NT2/D1 (cell line): ENCODE results near the gene KRT6B.
A peak's percentile ranks its signal among the peaks of the same experiment; 100 is the strongest.
"Not testable (repeated sequence)": the region's sequence is repeated elsewhere in the genome, so short reads cannot be mapped to it uniquely, and the experiment has no call there.

Experiments
- DNase-seq: peaks from one replicate; pipeline ENCODE4 v3.0.0-alpha.2; 2011; ENCODE audit warnings: low read depth, low spot score
- H3K27me3 ChIP-seq: 2 replicates; pipeline ENCODE4 v1.6.0; 2011; ENCODE audit warnings: mild to moderate bottlenecking; ENCODE audit not compliant: insufficient read length, insufficient read depth
- H3K36me3 ChIP-seq: 2 replicates; pipeline ENCODE4 v1.6.1; 2011; ENCODE audit warnings: mild to moderate bottlenecking, low read length, mixed read lengths; ENCODE audit not compliant: insufficient read depth, insufficient read length
- H3K4me1 ChIP-seq: 2 replicates; pipeline ENCODE4 v1.5.1; 2011; ENCODE audit not compliant: insufficient read depth, insufficient read length
- H3K4me3 ChIP-seq: 2 replicates; pipeline ENCODE4 v1.5.1; 2011; ENCODE audit warnings: low read depth; ENCODE audit not compliant: insufficient read length
- H3K9ac ChIP-seq: 2 replicates; pipeline ENCODE4 v1.6.0; 2011; ENCODE audit warnings: low read depth; ENCODE audit not compliant: insufficient read length
- H3K9me3 ChIP-seq: 2 replicates; pipeline ENCODE4 v1.5.1; 2011; ENCODE audit warnings: mild to moderate bottlenecking, low read length; ENCODE audit not compliant: insufficient read depth
- SUZ12 ChIP-seq: IDR thresholded peaks from 2 replicates; pipeline ENCODE4 v1.6.1; 2011; ENCODE audit not compliant: insufficient read length, insufficient read depth; ENCODE audit errors: extremely low read depth
- YY1 ChIP-seq: IDR thresholded peaks from 2 replicates; pipeline ENCODE4 v1.6.1; 2011; ENCODE audit not compliant: insufficient read length, insufficient read depth
- ZNF274 ChIP-seq: IDR thresholded peaks from 2 replicates; pipeline ENCODE4 v1.6.1; 2011; ENCODE audit warnings: mild to moderate bottlenecking, low read depth, low read length

KRT6B gene

GRCh38 chr12:52411815-52412214, 40.1 kb downstream of the KRT6B start:
- peaks cover 11% of the 10 kb centered on the region; the same call in 1 of the 2 replicates for H3K9me3 ChIP-seq
- no peaks in the 10 kb centered on the region for H3K36me3 ChIP-seq
- no peak overlapping the region for H3K4me3 ChIP-seq
- H3K4me1 ChIP-seq = peaks cover 3% of the 10 kb centered on the region
- DNase-seq = no peak
- TF ChIP-seq SUZ12 (no peak), YY1 (no peak), ZNF274 (no peak)
- peaks cover 5% of the 10 kb centered on the region for H3K27me3 ChIP-seq
- H3K9ac ChIP-seq = no peak overlapping the region

DNA sequence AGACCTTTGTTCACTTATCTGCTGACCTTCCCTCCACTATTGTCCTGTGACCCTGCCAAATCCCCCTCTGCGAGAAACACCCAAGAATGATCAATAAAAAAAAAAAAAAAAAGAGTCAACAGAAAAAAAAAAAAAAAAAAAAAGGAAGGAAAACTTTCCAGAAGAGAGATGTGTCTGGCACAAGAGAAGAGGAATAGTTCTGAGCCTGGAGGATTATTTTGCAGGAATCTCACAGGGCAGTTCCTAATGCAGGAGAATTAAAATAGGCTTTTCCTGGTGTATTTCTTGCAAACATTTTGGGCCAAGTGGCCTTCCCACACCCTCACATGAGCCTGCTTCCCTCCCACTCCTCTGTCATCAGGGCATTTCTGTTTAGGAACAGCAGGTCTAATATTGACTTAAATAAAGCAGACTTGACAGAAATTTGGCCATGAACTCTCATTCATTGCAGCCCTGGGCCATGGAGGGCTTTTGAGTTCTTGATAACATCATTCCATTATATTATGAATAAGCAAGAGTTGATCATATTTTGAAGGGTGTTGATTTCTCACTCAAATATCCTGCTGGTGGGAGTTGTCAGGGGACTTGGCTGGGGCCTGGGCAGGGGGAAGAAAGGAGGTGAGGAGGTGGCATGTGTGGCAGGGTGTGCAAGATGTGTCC, 41.2 kb downstream of the KRT6B start:
- H3K4me1 ChIP-seq, H3K4me3 ChIP-seq, DNase-seq, H3K27me3 ChIP-seq, H3K36me3 ChIP-seq, H3K9ac ChIP-seq: not testable (repeated sequence)
- H3K9me3 ChIP-seq = peaks cover 11% of the 10 kb centered on the region; the same call in 1 of the 2 replicates

DNA sequence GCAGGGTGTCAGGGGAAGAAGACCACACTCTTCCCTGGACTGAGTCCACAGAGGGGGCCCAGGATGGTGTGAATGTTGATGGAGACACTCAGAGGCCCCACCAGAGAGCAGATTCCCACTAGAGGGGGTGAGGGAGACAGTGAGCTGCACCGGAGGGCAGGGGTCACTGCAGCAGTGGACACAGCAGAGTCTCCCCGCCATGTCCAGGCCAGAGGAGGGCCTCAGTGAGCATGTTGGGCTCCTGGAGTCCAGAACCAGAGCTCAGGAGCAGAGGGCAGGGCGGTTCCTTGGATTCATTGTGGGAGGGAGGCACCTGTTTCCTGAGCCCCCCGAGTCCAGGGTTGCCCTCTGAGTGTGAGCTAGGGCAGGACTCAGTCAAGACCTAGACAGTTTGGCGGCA, 44.0 kb downstream of the KRT6B start:
- Histone ChIP-seq H3K36me3 (no peaks in the 10 kb centered on the region), H3K27me3 (peaks cover 5% of the 10 kb centered on the region), H3K9ac (no peak overlapping the region), H3K4me1 (no peaks in the 10 kb centered on the region), H3K9me3 (peaks cover 11% of the 10 kb centered on the region; the same call in 1 of the 2 replicates), H3K4me3 (no peak overlapping the region)
- DNase-seq = no peak
- TF ChIP-seq SUZ12 (no peak), ZNF274 (no peak), YY1 (no peak)

GRCh38 chr12:52405922-52406385, 46.0 kb downstream of the KRT6B start, which contains the start of gene KRT82:
TSS of gene KRT82 (minus strand) at chr12:52406335. CDS start at chr12:52406277, 58 bp downstream.
- H3K9me3 ChIP-seq = peaks cover 11% of the 10 kb centered on the region; the same call in 1 of the 2 replicates
- H3K9ac ChIP-seq = no peak within 1 kb of the TSS
- no peaks in the 10 kb centered on the region for H3K36me3 ChIP-seq
- no peak for DNase-seq
- TF ChIP-seq SUZ12 (no peak), ZNF274 (no peak), YY1 (no peak)
- H3K4me1 ChIP-seq = no peaks in the 10 kb centered on the region
- H3K4me3 ChIP-seq = no peak within 1 kb of the TSS
- H3K27me3 ChIP-seq = peaks cover 5% of the 10 kb centered on the region

DNA sequence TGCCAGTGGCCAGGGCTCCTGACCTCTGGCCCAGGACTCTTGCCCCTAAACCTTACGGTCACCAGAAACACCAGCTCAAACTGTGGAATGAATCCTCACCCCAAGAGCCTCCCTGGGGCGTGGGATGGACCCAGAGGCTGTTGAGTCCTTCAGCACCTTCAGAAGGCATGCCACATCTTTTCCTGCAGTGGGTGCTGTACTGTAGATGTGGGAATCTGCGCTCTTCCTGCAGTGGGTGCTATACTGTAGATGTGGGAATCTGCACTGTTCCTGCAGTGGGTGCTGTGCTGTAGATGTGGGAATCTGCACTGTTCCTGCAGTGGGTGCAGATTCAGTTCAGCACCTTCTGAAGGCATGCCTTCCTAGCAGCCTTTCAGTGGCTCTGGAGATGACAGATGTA, 47.0 kb downstream of the KRT6B start:
- TF ChIP-seq SUZ12 (no peak), ZNF274 (no peak), YY1 (no peak)
- no peak overlapping the region for H3K9ac ChIP-seq
- peaks cover 5% of the 10 kb centered on the region for H3K27me3 ChIP-seq
- no peak for DNase-seq
- H3K4me1 ChIP-seq = no peaks in the 10 kb centered on the region
- no peaks in the 10 kb centered on the region for H3K36me3 ChIP-seq
- no peak overlapping the region for H3K4me3 ChIP-seq
- H3K9me3 ChIP-seq = peaks cover 11% of the 10 kb centered on the region; the same call in 1 of the 2 replicates

- Histone ChIP-seq H3K4me1 (no peaks in the 10 kb centered on the region), H3K27me3 (peaks cover 2% of the 10 kb centered on the region), H3K4me3 (no peak overlapping the region), H3K9me3 (peaks cover 11% of the 10 kb centered on the region; the same call in 1 of the 2 replicates), H3K9ac (no peak overlapping the region), H3K36me3 (no peaks in the 10 kb centered on the region)
- no peak for TF ChIP-seq ZNF274
- TF ChIP-seq SUZ12 = no peak
- no peak for TF ChIP-seq YY1
- no peak for DNase-seq
Measured at GRCh38 chr12:52403561-52403960, 48.4 kb downstream of the KRT6B start.

GRCh38 chr12:52402873-52403540, 48.9 kb downstream of the KRT6B start:
- TF ChIP-seq SUZ12 (no peak), ZNF274 (no peak), YY1 (no peak)
- H3K4me3 ChIP-seq = no peak overlapping the region
- no peaks in the 10 kb centered on the region for H3K27me3 ChIP-seq
- H3K9ac ChIP-seq = no peak overlapping the region
- H3K36me3 ChIP-seq = no peaks in the 10 kb centered on the region
- H3K9me3 ChIP-seq = peaks cover 6% of the 10 kb centered on the region; the same call in 1 of the 2 replicates
- peak; percentile 30 for DNase-seq
- H3K4me1 ChIP-seq = no peaks in the 10 kb centered on the region
